K562 treated with DMSO at 1 percent for 4 hours (cell line): ENCODE data around the gene APOL3. TPM values are rescaled to one million over a fixed set of nuclear protein-coding genes. Genes with fewer than 3 reads are reported as not detected.

Experiments used
- total RNA-seq: library from RNA; unstranded; fragments of 300-600 nt; gene quantifications from 2 replicates; pipeline ENCODE4 v1.2.3, GENCODE V29; 2022; ENCODE audit not compliant: insufficient read depth

APOL3 gene, protein sequence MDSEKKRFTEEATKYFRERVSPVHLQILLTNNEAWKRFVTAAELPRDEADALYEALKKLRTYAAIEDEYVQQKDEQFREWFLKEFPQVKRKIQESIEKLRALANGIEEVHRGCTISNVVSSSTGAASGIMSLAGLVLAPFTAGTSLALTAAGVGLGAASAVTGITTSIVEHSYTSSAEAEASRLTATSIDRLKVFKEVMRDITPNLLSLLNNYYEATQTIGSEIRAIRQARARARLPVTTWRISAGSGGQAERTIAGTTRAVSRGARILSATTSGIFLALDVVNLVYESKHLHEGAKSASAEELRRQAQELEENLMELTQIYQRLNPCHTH
- 1.9 and 2.8 TPM in 2 replicates for total RNA-seq

DNA sequence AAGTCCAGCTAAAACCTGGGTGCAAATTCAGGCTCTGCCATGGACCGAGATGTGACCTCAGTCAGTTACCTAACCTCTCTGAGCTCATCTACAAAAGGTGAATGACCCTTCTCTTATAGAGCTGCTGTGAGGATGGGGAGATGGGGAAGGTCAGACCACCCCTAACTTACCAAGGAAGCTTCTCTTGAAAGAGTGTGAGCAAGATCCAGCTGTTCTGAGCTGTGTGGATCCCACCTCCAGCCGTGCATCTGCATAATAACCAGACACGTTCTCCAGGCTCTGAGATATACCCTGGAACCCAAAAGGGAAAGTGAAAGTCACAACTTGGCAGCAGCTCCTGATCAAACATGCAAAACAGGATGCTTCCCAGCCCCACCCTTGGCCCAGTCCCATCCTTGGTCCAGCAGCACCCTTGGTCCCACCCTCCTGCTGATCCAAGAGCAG lies at the start of gene APOL3:
Gene APOL3 (minus strand): TSS at position 257 of the 444 bp plus-strand sequence. CDS start 11,700 bp downstream, outside the sequence.

DNA sequence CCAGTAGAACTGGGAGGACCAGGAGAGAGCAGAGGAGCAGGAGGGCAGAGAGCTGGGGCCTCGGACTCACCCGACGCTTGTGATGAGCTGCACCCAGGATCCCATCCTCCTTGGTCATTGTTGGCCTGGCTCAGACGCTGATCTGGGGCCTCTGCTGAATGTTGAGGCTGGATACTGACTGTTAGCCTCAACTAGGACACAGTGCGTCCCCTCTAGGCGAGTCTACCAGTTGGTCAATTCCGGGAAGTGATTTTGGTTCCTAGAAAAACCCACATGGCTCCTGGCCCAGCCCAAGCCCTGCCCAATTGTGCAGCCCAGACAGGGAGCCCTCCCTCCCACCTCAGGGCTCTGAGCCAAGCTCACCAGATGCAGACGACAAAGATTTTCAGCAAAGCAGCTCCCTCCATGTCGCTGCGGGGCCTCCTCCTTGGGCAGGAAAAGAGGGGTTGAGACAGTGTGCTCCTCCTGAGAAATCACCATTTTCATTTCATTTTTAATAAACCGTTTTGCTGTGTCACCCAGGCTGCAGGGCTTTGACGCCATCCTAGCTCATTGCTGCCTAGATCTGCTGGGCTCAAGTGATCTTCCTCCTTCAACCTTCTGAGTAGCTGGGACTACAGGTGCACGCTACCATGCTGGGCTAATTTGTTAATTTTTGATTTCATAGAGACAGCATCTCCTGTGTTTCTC lies 41.2 kb upstream of the APOL3 start, which contains the start of gene APOL4:
Gene APOL4 (minus strand): TSS at position 180 of the 690 bp plus-strand sequence. CDS start 75 bp downstream, at position 105.

Other genes with a start within 250 kb of the APOL3 start
- 18.2 and 22.6 TPM in 2 replicates for gene RBFOX2, start 131.9 kb downstream of the APOL3 start, total RNA-seq
- gene APOL4, start 41.1 kb upstream of the APOL3 start, total RNA-seq = 13.9 and 15.6 TPM in 2 replicates
- gene APOL2, start 78.8 kb upstream of the APOL3 start, total RNA-seq = 9.5 and 15.3 TPM in 2 replicates
- 32.2 and 44.1 TPM in 2 replicates for gene APOL1, start 92.4 kb upstream of the APOL3 start, total RNA-seq
- 73.8 and 83.7 TPM in 2 replicates for gene MYH9, start 227.2 kb upstream of the APOL3 start, total RNA-seq